Measurements from ENCODE around the gene PRKCE. TPM values are rescaled to one million over a fixed set of nuclear protein-coding genes. Genes with fewer than 3 reads are reported as not detected.

PRKCE gene
- total RNA-seq, 5 donors from 2014 or later (not counting 1 experiment from before 2014, with no cell fraction given), result 16.5 to 29.8 (median 23.4) TPM

DNA sequence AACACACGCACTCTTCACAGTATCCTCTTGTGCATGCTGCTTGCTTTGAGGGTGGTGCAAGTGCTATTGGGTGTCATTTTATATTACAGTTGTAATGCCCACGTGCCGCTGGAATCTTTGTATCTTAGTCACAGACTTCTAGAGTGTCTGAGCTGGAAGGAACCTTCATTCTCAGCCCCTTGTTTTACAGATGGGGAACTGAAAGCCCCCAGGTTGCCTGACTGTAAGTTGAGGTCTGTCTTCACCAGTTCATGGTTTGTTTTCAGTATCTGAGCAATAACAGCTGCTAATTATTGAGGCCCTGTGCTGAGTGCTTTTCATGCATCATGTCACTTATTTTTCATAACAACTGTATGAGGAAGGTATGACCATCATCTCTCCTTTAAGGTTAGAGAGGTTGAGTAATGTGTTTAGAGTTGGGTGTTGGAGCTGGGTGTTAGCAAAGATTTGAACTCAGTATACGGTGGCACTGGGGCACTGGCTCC is 77.0 kb downstream of the PRKCE start:
- Histone ChIP-seq H3K4me3 (ENCODE audit: control insufficient read depth in 1 of 2, extremely low read depth in 1 of 2, low read length in 1 of 2) (no peak overlapping the region), H3K36me3 (ENCODE audit: control insufficient read depth in 2 of 2, extremely low read depth in 1 of 2, insufficient read depth in 1 of 2, low read length in 1 of 2) (no peaks in the 10 kb centered on the region), H3K27ac (ENCODE audit: low read length) (no peak overlapping the region), H3K9me3 (no peaks in the 10 kb centered on the region), H3K27me3 (replicated peaks in 1 of 2; ENCODE audit: control insufficient read depth in 2 of 2, extremely low read depth in 1 of 2, insufficient read depth in 2 of 2, low read length in 1 of 2) (no peaks in the 10 kb centered on the region), H3K4me1 (ENCODE audit: control insufficient read depth in 1 of 2, extremely low read depth in 1 of 2, insufficient read depth in 2 of 2, low read length in 2 of 2) (no peaks in the 10 kb centered on the region)
- WGBS (ENCODE audit: insufficient coverage), result no CpG with 5 or more reads among the region's 4 CpGs
- Mint-ChIP-seq H3K9me3 (no peaks in the 10 kb centered on the region), H3K4me1 (peaks cover 9 to 29% (median 9%) of the 10 kb centered on the region in 3 donors), H3K27me3 (no peaks in the 10 kb centered on the region), H3K4me3 (no peak overlapping the region), H3K36me3 (peaks cover 14% of the 10 kb centered on the region), H3K27ac (no peak overlapping the region)
- peak in 1 of 35 experiments; percentile 18 for DNase-seq
- POLR2A ChIA-PET, result no interaction called here
- no peak for ATAC-seq (replicated peaks in 1 of 4)
- CTCF ChIA-PET, result no interaction called here

DNA sequence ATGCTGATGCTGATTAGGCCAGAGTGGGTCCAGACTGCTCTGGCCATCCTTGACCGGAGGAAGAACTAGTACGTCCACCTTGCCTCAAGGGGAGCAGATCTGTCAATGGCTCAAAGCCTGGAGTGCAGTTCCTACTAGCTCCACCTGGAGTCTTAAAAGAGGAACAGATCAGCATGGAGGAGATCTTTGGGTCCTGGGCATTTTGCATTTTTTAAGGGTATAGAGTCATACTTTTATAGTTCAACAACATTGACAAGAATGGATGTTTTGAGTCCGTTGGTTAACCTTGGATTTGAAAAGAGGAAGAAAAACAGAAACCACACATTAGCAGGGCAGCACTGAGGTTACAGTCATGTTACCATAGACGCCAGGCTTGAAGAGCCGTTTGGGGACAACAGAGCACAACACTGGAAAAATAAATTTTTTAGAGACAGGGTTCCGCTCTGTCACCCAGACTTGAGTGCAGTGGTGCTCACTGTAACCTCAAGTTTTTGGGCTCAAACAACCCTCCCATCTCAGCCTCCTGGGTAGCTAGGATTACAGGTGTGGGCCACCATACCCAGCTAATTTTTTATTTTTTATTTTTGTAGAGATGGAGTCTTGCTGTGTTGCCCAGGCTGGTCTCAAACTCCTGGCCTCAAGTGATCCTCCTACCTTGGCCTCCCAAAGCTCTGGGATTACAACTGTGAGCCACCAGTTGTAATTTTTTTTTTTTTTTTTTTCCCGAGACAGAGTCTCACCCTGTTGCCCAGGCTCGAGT is 78.5 kb downstream of the PRKCE start:
- peaks cover 0 to 19% (median 2%) of the 10 kb centered on the region in 3 donors for H3K4me1 Mint-ChIP-seq
- H3K9me3 ChIP-seq, result no peaks in the 10 kb centered on the region
- H3K4me3 Mint-ChIP-seq, result no peak overlapping the region
- no peaks in the 10 kb centered on the region for H3K9me3 Mint-ChIP-seq
- no peaks in the 10 kb centered on the region for H3K4me1 ChIP-seq (ENCODE audit: control insufficient read depth in 1 of 2, extremely low read depth in 1 of 2, insufficient read depth in 2 of 2, low read length in 2 of 2)
- ChIA-PET CTCF (interaction anchor here (0.6 to 1.4 kb wide), 3 partner anchors 49 to 84 kb away, joined by 3 read pairs; no protein-coding TSS in a partner anchor), POLR2A (no interaction called here)
- H3K27ac ChIP-seq (ENCODE audit: low read length), result no peak overlapping the region
- 88% methylated on average over 5 of the region's 8 CpGs for WGBS (ENCODE audit: insufficient coverage)
- H3K36me3 Mint-ChIP-seq, result peaks cover 14% of the 10 kb centered on the region
- H3K27me3 ChIP-seq (replicated peaks in 1 of 2; ENCODE audit: control insufficient read depth in 2 of 2, extremely low read depth in 1 of 2, insufficient read depth in 2 of 2, low read length in 1 of 2), result no peaks in the 10 kb centered on the region
- H3K27me3 Mint-ChIP-seq, result no peaks in the 10 kb centered on the region
- no peaks in the 10 kb centered on the region for H3K36me3 ChIP-seq (ENCODE audit: control insufficient read depth in 2 of 2, extremely low read depth in 1 of 2, insufficient read depth in 1 of 2, low read length in 1 of 2)
- ATAC-seq (replicated peaks in 1 of 4) (peak in 1 of 4 experiments; percentile 39), DNase-seq (peak in 2 of 35 experiments; percentile 5 to 13)
- peak overlapping the region in 1 of 2 donors; percentile 58 for H3K27ac Mint-ChIP-seq
- H3K4me3 ChIP-seq (ENCODE audit: control insufficient read depth in 1 of 2, extremely low read depth in 1 of 2, low read length in 1 of 2), result no peak overlapping the region

DNA sequence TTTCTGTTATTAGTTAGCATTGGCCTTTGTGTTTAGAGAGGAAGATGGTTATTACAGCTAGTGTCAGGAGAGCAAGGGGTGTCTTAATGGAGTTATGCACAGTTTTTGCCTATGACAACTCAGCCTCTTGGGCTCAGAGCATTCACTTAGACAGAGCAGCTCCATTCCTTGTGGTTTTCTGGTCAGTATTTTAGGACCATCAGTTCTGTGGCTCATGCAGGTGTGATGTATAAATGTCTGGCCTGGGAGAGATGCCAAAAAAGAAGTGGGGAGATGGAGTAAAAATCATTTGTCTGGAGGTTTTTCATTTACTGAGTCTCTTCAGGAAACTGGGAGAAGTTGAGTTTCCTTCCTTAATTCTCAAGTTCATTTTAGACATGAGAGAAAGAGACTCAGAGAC is 79.7 kb downstream of the PRKCE start:
- H3K4me1 Mint-ChIP-seq, result peaks cover 0 to 16% (median 8%) of the 10 kb centered on the region in 3 donors
- H3K4me3 Mint-ChIP-seq, result no peak overlapping the region
- H3K36me3 Mint-ChIP-seq, result peaks cover 10% of the 10 kb centered on the region
- POLR2A ChIA-PET, result no interaction called here
- no peaks in the 10 kb centered on the region for H3K36me3 ChIP-seq (ENCODE audit: control insufficient read depth in 2 of 2, extremely low read depth in 1 of 2, insufficient read depth in 1 of 2, low read length in 1 of 2)
- H3K27ac Mint-ChIP-seq, result no peak overlapping the region
- H3K4me1 ChIP-seq (ENCODE audit: control insufficient read depth in 1 of 2, extremely low read depth in 1 of 2, insufficient read depth in 2 of 2, low read length in 2 of 2), result no peaks in the 10 kb centered on the region
- H3K27ac ChIP-seq (ENCODE audit: low read length), result no peak overlapping the region
- H3K9me3 ChIP-seq, result no peaks in the 10 kb centered on the region
- H3K27me3 Mint-ChIP-seq, result no peaks in the 10 kb centered on the region
- DNase-seq (no peak), ATAC-seq (replicated peaks in 1 of 4) (no peak)
- no peak overlapping the region for H3K4me3 ChIP-seq (ENCODE audit: control insufficient read depth in 1 of 2, extremely low read depth in 1 of 2, low read length in 1 of 2)
- no peaks in the 10 kb centered on the region for H3K27me3 ChIP-seq (replicated peaks in 1 of 2; ENCODE audit: control insufficient read depth in 2 of 2, extremely low read depth in 1 of 2, insufficient read depth in 2 of 2, low read length in 1 of 2)
- H3K9me3 Mint-ChIP-seq, result no peaks in the 10 kb centered on the region
- CTCF ChIA-PET, result no interaction called here

DNA sequence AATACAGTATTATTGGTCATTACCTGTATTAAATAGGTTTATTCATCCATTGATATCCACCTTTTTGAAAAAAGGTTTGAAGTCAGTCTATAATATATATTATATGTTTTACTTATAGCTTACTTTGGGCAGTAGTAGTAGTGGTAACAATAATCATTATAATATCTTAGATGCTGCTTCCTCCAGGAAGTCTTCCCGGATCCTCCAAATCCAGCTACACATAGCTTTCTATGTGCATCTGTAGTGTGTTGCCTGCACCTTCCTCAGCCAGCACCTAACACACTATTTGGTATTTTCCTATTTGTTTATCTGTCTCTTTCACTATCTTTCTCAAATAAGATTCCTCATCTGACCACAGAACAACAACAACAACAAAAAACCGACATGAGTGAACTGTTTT is 81.0 kb downstream of the PRKCE start:
- no peaks in the 10 kb centered on the region for H3K9me3 Mint-ChIP-seq
- peaks cover 5% of the 10 kb centered on the region for H3K36me3 Mint-ChIP-seq
- no peaks in the 10 kb centered on the region for H3K27me3 ChIP-seq (replicated peaks in 1 of 2; ENCODE audit: control insufficient read depth in 2 of 2, extremely low read depth in 1 of 2, insufficient read depth in 2 of 2, low read length in 1 of 2)
- ChIA-PET CTCF (interaction anchor here in 1 of 2 donors (0.5 kb wide), 1 partner anchor 13 kb away, joined by 3 read pairs; no protein-coding TSS in a partner anchor), POLR2A (no interaction called here)
- DNase-seq, result no peak
- peaks cover 0 to 12% (median 11%) of the 10 kb centered on the region in 3 donors for H3K4me1 Mint-ChIP-seq
- H3K27ac ChIP-seq (ENCODE audit: low read length), result no peak overlapping the region
- H3K27me3 Mint-ChIP-seq, result no peaks in the 10 kb centered on the region
- no peak for ATAC-seq (replicated peaks in 1 of 4)
- no peaks in the 10 kb centered on the region for H3K9me3 ChIP-seq
- no peaks in the 10 kb centered on the region for H3K36me3 ChIP-seq (ENCODE audit: control insufficient read depth in 2 of 2, extremely low read depth in 1 of 2, insufficient read depth in 1 of 2, low read length in 1 of 2)
- H3K27ac Mint-ChIP-seq, result no peak overlapping the region
- H3K4me3 ChIP-seq (ENCODE audit: control insufficient read depth in 1 of 2, extremely low read depth in 1 of 2, low read length in 1 of 2), result no peak overlapping the region
- no CpG with 5 or more reads among the region's 2 CpGs for WGBS (ENCODE audit: insufficient coverage)
- H3K4me3 Mint-ChIP-seq, result no peak overlapping the region
- no peaks in the 10 kb centered on the region for H3K4me1 ChIP-seq (ENCODE audit: control insufficient read depth in 1 of 2, extremely low read depth in 1 of 2, insufficient read depth in 2 of 2, low read length in 2 of 2)

DNA sequence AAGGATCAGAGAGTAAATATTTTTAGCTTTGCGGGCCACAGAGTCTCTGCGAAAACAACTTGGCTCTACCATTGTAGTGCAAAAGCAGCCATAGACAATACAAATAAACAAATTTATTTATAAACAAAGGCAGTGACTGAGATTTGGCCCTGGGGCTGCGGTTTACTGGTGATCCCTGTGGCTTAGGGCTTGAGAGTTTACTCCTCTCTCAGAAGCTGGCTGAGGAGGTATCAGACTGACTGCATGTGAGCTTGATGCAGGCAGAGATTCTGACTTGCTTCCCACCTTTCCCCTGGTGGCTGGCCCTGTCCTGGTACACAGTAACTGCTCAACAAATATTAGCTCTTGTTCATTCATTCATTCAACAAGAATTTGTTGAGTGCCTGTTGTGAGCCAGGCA is 81.5 kb downstream of the PRKCE start:
- no peaks in the 10 kb centered on the region for H3K36me3 ChIP-seq (ENCODE audit: control insufficient read depth in 2 of 2, extremely low read depth in 1 of 2, insufficient read depth in 1 of 2, low read length in 1 of 2)
- ChIA-PET CTCF (interaction anchor here in 1 of 2 donors (0.5 kb wide), 1 partner anchor 13 kb away, joined by 3 read pairs; no protein-coding TSS in a partner anchor), POLR2A (no interaction called here)
- Mint-ChIP-seq H3K27me3 (no peaks in the 10 kb centered on the region), H3K9me3 (no peaks in the 10 kb centered on the region), H3K4me3 (no peak overlapping the region), H3K36me3 (peaks cover 5% of the 10 kb centered on the region), H3K27ac (no peak overlapping the region), H3K4me1 (peaks cover 0 to 16% (median 11%) of the 10 kb centered on the region in 3 donors)
- no peaks in the 10 kb centered on the region for H3K27me3 ChIP-seq (replicated peaks in 1 of 2; ENCODE audit: control insufficient read depth in 2 of 2, extremely low read depth in 1 of 2, insufficient read depth in 2 of 2, low read length in 1 of 2)
- no CpG with 5 or more reads among the region's 3 CpGs for WGBS (ENCODE audit: insufficient coverage)
- no peak overlapping the region for H3K27ac ChIP-seq (ENCODE audit: low read length)
- no peaks in the 10 kb centered on the region for H3K9me3 ChIP-seq
- no peak for ATAC-seq (replicated peaks in 1 of 4)
- DNase-seq, result no peak
- H3K4me3 ChIP-seq (ENCODE audit: control insufficient read depth in 1 of 2, extremely low read depth in 1 of 2, low read length in 1 of 2), result no peak overlapping the region
- no peaks in the 10 kb centered on the region for H3K4me1 ChIP-seq (ENCODE audit: control insufficient read depth in 1 of 2, extremely low read depth in 1 of 2, insufficient read depth in 2 of 2, low read length in 2 of 2)

DNA sequence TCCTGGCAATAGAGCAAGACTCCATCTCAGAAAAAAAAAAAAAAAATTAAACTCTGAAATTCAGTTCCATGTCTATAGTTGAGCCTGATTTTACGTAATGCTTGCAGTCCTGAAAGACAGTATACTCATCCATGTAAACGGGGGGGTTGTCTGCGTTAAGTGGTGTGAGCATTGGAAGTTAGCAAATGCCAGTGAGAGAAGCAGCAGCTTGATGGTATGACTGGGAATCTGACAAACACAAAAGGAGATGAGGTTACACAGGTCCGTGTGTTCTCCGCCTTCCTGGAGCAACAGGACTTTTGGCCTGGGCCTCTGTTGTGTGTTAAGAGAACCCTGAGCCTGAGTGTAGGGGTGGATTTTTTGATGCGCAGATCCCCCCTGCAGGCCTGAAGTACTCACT is 82.9 kb downstream of the PRKCE start:
- no peaks in the 10 kb centered on the region for H3K36me3 Mint-ChIP-seq
- no peaks in the 10 kb centered on the region for H3K9me3 ChIP-seq
- ChIA-PET CTCF (no interaction called here), POLR2A (no interaction called here)
- no peak overlapping the region for H3K4me3 ChIP-seq (ENCODE audit: control insufficient read depth in 1 of 2, extremely low read depth in 1 of 2, low read length in 1 of 2)
- H3K9me3 Mint-ChIP-seq, result no peaks in the 10 kb centered on the region
- no peaks in the 10 kb centered on the region for H3K4me1 ChIP-seq (ENCODE audit: control insufficient read depth in 1 of 2, extremely low read depth in 1 of 2, insufficient read depth in 2 of 2, low read length in 2 of 2)
- no peak for DNase-seq
- no peak overlapping the region for H3K27ac Mint-ChIP-seq
- no peak for ATAC-seq (replicated peaks in 1 of 4)
- H3K27me3 Mint-ChIP-seq, result no peaks in the 10 kb centered on the region
- H3K27ac ChIP-seq (ENCODE audit: low read length), result no peak overlapping the region
- WGBS (ENCODE audit: insufficient coverage), result 94% methylated on average over 3 of the region's 6 CpGs
- peaks cover 2 to 29% (median 14%) of the 10 kb centered on the region in 3 donors for H3K4me1 Mint-ChIP-seq
- no peaks in the 10 kb centered on the region for H3K27me3 ChIP-seq (replicated peaks in 1 of 2; ENCODE audit: control insufficient read depth in 2 of 2, extremely low read depth in 1 of 2, insufficient read depth in 2 of 2, low read length in 1 of 2)
- no peaks in the 10 kb centered on the region for H3K36me3 ChIP-seq (ENCODE audit: control insufficient read depth in 2 of 2, extremely low read depth in 1 of 2, insufficient read depth in 1 of 2, low read length in 1 of 2)
- no peak overlapping the region for H3K4me3 Mint-ChIP-seq
